Upper lobe of right lung (tissue), 1 donor: Measurements from ENCODE around the gene HHEX. TPM values are rescaled to one million over a fixed set of nuclear protein-coding genes. Genes with fewer than 3 reads are reported as not detected.

Experiments used
- ATAC-seq: fragments of 200-7000 bp; cut with Tn5 transposase; one replicate; pipeline ENCODE4 v1.9.1; 2020; ENCODE audit warnings: mild to moderate bottlenecking, moderate library complexity
- DNase-seq: peaks from one replicate; pipeline ENCODE4 v3.0.0-alpha.2; 2020
- H3K27ac ChIP-seq: fragments of 200-600 bp; one replicate; pipeline ENCODE4 v1.8.0; 2022
- H3K27me3 ChIP-seq: fragments of 200-600 bp; one replicate; pipeline ENCODE4 v1.8.0; 2022; ENCODE audit warnings: mild to moderate bottlenecking
- H3K36me3 ChIP-seq: fragments of 200-600 bp; one replicate; pipeline ENCODE4 v1.8.0; 2022
- H3K4me1 ChIP-seq: fragments of 200-600 bp; one replicate; pipeline ENCODE4 v1.8.0; 2022
- H3K4me3 ChIP-seq: fragments of 200-600 bp; one replicate; pipeline ENCODE4 v1.8.0; 2022; ENCODE audit warnings: mild to moderate bottlenecking
- H3K9me3 ChIP-seq: fragments of 200-600 bp; one replicate; pipeline ENCODE4 v1.8.0; 2022
- CTCF ChIP-seq: fragments of 200-600 bp; IDR thresholded peaks from one replicate; pipeline ENCODE4 v1.8.0; 2022; ENCODE audit warnings: antibody characterized with exemption
- intact Hi-C: fragments of 100-400 bp; cut with DNase I; formaldehyde crosslinking; loops from one replicate; pipeline ENCODE4 v1.11.0; 2022
- total RNA-seq: library from RNA; stranded (reverse); fragmentation: NEBNext Ultra II Directional; extraction: Animal tissue kit (Norgen Biotek cat#: 25700); gene quantifications from one replicate; pipeline ENCODE4 v1.2.1, GENCODE V29; 2021
- donor health status: DM: no; HTN: yes; CAD: no; lungs with severe emphysema.

The HHEX gene
- total RNA-seq, 1 donor from 2014 or later, result 12.2 TPM

DNA sequence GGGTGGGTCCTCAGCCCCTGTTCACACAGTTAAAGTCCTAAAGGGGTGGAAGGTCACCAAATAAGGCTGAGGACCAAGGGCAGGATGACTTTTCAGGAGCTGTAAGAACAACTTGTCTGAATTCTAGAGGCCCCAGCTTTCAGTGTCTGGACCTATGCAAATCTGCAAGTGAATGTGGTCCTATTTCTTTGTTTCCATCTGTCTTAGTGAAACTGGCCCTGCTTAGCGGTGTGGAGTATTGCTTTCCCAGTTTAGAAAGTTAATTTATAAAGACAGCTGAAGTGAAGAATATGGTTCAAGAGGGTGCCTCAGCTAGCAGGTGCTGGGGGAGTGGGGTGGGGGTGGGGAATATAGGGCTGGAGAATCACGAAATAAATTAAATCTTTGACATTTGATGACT, 40.1 kb downstream of the HHEX start:
- Histone ChIP-seq H3K4me1 (no peaks in the 10 kb centered on the region), H3K27ac (no peak overlapping the region), H3K9me3 (no peaks in the 10 kb centered on the region), H3K4me3 (no peak overlapping the region), H3K27me3 (no peaks in the 10 kb centered on the region), H3K36me3 (no peaks in the 10 kb centered on the region)
- intact Hi-C loops, result no loop called here
- ATAC-seq, result no peak
- no peak for DNase-seq
- TF ChIP-seq CTCF, result no peak

GRCh38 chr10:92732958-92733357, 43.2 kb downstream of the HHEX start:
- Histone ChIP-seq H3K36me3 (no peaks in the 10 kb centered on the region), H3K27ac (no peak overlapping the region), H3K27me3 (no peaks in the 10 kb centered on the region), H3K4me3 (no peak overlapping the region), H3K9me3 (no peaks in the 10 kb centered on the region), H3K4me1 (no peaks in the 10 kb centered on the region)
- DNase-seq (no peak), ATAC-seq (no peak)
- no peak for TF ChIP-seq CTCF
- intact Hi-C loops, result no loop called here

- no peaks in the 10 kb centered on the region for H3K27me3 ChIP-seq
- no peak for ATAC-seq
- H3K9me3 ChIP-seq, result no peaks in the 10 kb centered on the region
- intact Hi-C loops, result no loop called here
- no peaks in the 10 kb centered on the region for H3K36me3 ChIP-seq
- H3K4me1 ChIP-seq, result no peaks in the 10 kb centered on the region
- no peak overlapping the region for H3K27ac ChIP-seq
- H3K4me3 ChIP-seq, result no peak overlapping the region
- no peak for TF ChIP-seq CTCF
- DNase-seq, result no peak
Measured at GRCh38 chr10:92734301-92734700, 44.5 kb downstream of the HHEX start.

GRCh38 chr10:92735938-92736337, 46.2 kb downstream of the HHEX start:
- no peaks in the 10 kb centered on the region for H3K9me3 ChIP-seq
- no peaks in the 10 kb centered on the region for H3K36me3 ChIP-seq
- H3K27ac ChIP-seq, result no peak overlapping the region
- no peak for TF ChIP-seq CTCF
- no peaks in the 10 kb centered on the region for H3K4me1 ChIP-seq
- DNase-seq, result no peak
- intact Hi-C loops, result no loop called here
- no peaks in the 10 kb centered on the region for H3K27me3 ChIP-seq
- no peak for ATAC-seq
- no peak overlapping the region for H3K4me3 ChIP-seq

DNA sequence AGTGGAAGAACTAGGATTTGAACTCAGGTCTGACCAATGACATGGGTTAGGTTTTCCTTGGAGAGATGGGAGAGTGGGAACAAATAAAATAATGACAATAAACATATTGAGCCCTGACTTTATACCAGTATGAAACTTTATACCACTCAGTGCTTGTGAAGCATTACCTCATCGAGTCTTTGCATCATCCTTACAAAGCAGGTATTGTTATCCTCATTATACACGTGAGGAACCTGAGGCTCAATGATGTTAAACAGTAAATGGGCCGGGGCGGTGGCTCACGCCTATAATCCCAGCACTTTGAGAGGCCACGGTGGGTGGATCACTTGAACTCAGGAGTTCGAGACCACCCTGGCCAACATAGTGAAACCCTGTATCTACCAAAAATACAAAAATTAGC, 47.7 kb downstream of the HHEX start:
- no peak for ATAC-seq

More for the DNA sequence above, 47.7 kb downstream of the HHEX start:
- Histone ChIP-seq H3K27me3 (no peaks in the 10 kb centered on the region), H3K36me3 (no peaks in the 10 kb centered on the region), H3K27ac (no peak overlapping the region), H3K4me1 (no peaks in the 10 kb centered on the region), H3K4me3 (no peak overlapping the region), H3K9me3 (no peaks in the 10 kb centered on the region)
- intact Hi-C loops, result no loop called here
- no peak for TF ChIP-seq CTCF
- no peak for DNase-seq
